MM.1S (cell line): ENCODE data around the gene HCN1.

ENCODE experiments used
- CTCF ChIP-seq: fragments of 300-600 bp; sonication (generic); IDR thresholded peaks from 2 replicates; pipeline ENCODE4 v1.5.1; 2016; ENCODE audit warnings: antibody characterized with exemption, low read length, mixed read lengths
- EZH2 ChIP-seq: fragments of 300-600 bp; sonication (generic); optimal IDR thresholded peaks from 2 replicates; pipeline ENCODE3; 2017; ENCODE audit warnings: low read depth, mild to moderate bottlenecking, antibody characterized with exemption, low read length, mixed read lengths

- TF ChIP-seq CTCF (no peak; the same call in 1 of the 2 replicates), EZH2 (no peak)
Observed at GRCh38 chr5:45639040-45639439, 57.1 kb downstream of the HCN1 start.
